DMS 273 (cell line): Measurements from ENCODE around the gene CRYBG1.

Experiments
- DNase-seq: peaks from one replicate; lab custom pipeline; 2025; ENCODE audit not compliant: unreplicated experiment; lab: John Stamatoyannopoulos, UW

CRYBG1 gene, protein sequence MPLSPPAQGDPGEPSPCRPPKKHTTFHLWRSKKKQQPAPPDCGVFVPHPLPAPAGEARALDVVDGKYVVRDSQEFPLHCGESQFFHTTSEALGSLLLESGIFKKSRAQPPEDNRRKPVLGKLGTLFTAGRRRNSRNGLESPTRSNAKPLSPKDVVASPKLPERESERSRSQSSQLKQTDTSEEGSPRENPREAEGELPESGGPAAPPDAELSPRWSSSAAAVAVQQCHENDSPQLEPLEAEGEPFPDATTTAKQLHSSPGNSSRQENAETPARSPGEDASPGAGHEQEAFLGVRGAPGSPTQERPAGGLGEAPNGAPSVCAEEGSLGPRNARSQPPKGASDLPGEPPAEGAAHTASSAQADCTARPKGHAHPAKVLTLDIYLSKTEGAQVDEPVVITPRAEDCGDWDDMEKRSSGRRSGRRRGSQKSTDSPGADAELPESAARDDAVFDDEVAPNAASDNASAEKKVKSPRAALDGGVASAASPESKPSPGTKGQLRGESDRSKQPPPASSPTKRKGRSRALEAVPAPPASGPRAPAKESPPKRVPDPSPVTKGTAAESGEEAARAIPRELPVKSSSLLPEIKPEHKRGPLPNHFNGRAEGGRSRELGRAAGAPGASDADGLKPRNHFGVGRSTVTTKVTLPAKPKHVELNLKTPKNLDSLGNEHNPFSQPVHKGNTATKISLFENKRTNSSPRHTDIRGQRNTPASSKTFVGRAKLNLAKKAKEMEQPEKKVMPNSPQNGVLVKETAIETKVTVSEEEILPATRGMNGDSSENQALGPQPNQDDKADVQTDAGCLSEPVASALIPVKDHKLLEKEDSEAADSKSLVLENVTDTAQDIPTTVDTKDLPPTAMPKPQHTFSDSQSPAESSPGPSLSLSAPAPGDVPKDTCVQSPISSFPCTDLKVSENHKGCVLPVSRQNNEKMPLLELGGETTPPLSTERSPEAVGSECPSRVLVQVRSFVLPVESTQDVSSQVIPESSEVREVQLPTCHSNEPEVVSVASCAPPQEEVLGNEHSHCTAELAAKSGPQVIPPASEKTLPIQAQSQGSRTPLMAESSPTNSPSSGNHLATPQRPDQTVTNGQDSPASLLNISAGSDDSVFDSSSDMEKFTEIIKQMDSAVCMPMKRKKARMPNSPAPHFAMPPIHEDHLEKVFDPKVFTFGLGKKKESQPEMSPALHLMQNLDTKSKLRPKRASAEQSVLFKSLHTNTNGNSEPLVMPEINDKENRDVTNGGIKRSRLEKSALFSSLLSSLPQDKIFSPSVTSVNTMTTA (N-terminal part only)

DNA sequence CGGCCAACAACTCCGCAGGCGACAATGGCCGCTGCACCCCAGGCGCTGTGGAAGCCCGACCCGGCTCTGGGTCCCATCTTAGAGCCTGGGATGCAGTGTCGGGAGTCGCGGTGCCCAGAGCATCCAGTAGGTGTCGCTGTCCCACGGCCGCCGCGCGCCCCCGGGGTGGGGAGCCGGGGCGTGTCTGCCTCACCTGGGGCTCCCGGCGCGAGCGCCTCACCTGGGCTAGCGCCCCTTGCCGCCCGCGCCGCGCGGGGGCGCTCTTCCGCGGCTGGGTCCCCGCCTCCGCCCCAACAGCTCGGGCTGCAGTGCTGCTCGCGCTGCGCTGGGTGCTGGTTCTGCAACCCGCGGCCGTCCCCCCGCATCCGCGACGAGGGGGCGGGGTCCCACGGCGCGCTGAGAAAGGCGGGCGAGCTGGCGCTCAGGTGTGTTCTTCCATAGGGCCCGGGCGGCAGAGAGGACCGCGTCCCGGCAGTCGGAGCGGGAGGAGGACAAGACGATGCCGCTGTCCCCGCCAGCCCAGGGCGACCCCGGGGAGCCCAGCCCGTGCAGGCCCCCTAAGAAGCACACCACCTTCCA lies at the start of gene CRYBG1:
CRYBG1 (plus strand) TSS at position 308 of the 579 bp plus-strand sequence; CDS start at position 500, 192 bp downstream.
- DNase-seq, result peak; percentile 78

DNA sequence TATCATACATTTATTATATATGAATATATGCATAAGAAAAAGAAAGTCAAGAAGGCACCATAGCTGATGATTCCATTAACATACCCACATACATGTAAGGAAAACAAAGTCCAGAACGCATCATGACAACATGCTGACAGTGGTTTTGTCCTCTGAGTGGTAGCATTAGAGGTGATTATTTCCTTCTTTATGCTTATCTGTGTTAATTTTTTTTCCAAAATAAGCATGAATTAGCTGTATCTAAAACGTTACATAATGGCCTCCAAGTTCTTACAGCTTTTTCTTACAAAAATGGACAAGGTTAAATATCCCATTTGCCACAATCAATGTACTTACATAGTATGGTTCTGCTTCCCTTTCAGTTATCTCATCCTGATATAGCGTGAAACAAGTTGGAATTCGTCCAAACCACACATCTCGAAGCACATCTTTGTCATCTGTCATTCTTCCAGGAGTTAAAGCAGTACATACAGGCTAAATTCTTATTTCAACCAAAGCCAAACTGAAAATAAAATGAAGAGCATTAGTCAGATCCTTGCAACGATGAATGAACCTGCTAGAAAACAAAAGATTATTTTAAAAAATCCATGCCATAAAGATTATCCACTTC lies 44.6 kb upstream of the CRYBG1 start:
- peak; percentile 46 for DNase-seq

DNA sequence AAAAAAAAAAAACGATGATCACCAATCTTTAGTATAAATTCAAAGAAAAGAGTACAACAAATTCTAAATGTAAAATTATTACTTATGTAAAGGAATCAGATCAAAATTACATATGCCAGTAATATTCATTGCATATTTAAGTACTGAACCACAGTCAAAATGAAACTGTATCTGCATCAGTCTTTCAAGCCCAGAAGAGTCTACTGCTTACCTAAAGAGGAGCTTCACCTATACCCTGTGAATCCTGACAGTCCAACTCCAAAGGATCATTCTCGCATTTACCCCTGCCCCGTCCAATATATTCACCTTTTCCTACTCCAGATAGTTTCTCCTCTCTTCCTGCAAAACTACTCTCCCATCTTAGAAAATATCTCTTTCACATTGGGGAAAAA lies 44.1 kb upstream of the CRYBG1 start:
- no peak for DNase-seq

DNA sequence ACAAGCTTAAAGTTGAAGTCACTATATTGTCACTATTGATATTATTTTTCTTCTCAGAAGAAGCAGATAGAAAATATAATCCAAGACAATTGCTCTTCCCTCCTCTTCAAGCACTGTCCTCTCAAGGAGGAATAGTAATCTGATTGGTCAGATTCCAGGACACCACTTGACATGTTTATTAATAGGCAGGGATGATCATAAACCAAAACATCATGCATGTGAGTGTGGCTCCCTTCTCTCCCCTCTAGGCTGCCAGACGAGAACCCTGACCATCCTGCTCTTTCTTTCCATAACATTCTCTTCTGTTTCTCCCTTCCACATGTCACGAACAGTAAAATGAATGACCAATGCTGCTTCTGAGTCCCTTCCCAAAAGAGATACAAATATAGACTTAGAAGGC lies 42.5 kb upstream of the CRYBG1 start:
- DNase-seq, result no peak

DNA sequence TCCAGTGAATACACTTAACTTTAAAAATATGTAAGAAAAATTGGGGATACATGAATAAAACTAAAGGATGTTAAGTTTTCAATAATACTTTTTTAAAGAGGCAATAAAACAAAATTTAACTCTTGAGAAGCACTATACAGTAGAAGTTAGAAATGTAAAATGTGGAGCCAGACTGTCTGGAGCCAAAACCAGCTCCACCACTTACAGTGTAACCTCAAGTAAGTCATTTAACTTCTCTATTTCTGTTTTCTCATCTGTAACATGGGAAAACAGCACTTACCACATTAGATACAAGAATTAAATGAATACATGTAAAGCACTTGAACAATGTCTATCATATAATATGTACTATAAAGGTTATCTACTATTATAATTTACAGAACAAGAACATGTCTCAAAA lies 41.7 kb upstream of the CRYBG1 start:
- DNase-seq, result no peak

DNA sequence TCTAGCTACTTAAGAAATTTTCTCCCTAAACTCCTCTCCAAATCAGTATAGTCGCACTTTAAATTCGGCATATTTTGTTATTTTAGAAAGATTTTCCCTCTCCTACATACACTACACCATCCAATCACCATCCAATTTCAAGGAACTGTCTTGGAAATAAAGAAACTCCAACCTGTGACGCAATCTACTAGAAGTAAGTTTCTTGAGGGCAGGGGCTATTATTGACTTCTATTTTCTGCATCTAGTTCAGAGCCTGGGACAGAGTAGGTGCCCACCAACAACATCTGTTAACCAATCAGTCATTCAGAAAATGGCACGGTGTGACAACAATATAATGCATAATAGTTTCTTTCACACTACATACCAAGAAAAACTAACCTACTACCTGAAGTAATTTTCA lies 38.6 kb upstream of the CRYBG1 start:
- no peak for DNase-seq

DNA sequence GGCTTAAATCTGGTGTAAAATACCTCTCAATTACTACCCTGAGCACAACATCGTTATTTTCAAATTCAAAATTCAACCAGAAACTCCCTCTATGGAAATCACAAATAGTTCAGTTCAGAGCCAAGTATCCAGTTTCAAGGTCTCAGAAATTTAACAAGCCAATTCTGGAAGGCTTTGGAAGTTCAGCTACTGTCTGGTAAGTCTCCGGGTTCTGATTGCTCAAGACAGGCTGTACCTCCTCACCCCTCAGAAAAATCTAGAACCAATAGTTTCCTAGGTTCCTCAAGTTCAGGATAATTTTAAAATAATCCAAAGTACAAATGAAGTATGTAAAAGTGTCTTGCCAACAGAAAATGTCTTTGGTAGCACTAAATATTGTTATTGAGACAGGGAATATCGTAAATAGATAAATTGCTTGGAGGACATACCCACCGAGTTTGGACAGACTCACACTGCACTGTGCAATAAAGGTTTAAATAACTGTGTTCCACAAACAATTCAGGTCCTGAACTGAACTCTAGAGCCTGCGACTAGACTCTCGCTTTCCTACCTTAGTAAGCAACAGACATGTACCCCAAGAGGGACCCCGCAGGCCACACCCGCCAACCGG lies 35.7 kb upstream of the CRYBG1 start:
- peak; percentile 22 for DNase-seq

DNA sequence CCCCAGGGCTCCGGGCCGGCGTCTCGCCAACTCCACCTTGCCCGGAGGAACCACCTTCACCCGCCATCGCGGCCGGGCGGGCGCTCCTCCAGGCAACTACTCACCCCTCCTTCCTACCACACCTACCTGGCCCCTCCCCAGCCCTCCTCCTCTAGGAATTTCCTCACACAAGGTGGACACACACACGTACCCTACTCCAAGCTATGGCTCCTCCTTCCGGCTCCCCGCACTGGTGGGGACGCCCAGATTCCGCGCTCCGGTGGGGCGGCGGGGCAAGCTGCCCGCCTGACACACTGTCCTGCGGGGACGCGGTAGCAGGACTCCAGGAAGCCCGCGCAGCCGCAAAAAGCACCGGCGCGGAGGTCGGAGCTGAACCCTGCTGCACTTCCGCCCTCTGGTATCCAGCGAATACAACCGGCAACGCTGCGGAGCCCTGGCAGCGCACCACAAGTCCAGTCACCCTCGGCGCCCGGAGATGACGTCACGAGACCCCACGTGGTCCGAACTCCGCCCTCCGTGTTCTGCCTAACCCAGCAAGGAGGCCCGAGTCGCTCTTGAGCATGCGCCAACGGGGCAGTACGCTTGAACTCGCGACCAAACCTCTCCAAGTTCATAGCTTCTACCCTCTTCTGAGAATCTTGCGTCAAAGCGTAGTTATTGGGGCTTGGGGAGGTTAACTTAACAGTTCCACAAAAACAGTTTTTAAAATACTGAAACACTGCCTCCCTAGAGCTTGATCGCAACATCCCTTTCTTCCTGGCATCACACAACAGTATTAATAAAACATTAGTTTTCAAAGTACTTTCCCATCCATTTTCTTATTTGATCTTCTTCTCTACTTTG lies 35.0 kb upstream of the CRYBG1 start, which contains the start of gene ATG5:
ATG5 (minus strand) TSS at position 425 of the 843 bp plus-strand sequence. CDS start 9,552 bp downstream, outside the sequence.
- DNase-seq, result peak; percentile 99

DNA sequence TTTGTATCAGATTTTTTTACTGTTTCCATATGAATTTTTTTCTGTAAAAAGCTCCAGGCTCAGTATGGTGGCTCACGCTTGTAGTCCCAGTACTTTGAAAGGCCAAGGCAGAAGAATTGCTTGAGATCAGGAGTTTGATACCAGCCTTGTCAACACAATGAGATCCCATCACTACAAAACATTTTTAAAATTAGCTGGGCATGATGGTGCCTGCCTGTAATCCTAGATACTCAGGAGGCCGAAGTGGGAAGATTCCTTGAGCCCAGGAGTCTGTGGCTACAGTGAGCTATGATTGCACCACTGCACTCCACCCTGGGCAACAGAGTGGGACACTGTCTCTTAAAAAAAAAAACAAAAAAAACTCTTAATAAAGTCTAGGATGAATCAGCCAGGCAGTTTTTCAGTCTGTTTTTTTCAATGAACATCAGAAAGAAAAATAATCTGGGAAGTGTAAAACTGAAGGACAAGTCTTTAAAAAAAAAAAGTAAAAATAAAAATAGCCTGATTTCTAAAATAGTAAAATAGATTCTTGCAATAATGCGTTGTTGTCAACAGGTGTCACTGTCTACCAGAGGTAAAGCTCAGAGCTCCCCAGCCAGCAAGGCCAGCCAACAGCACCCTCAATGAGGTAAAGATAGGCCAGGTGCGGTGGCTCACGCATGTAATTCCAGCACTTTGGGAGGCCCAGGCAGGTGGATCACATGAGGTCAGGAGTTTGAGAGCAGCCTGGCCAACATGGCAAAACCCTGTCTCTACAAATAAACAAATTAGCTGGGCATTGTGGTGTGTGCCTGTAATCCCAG lies 25.7 kb upstream of the CRYBG1 start:
- peak; percentile 70 for DNase-seq

DNA sequence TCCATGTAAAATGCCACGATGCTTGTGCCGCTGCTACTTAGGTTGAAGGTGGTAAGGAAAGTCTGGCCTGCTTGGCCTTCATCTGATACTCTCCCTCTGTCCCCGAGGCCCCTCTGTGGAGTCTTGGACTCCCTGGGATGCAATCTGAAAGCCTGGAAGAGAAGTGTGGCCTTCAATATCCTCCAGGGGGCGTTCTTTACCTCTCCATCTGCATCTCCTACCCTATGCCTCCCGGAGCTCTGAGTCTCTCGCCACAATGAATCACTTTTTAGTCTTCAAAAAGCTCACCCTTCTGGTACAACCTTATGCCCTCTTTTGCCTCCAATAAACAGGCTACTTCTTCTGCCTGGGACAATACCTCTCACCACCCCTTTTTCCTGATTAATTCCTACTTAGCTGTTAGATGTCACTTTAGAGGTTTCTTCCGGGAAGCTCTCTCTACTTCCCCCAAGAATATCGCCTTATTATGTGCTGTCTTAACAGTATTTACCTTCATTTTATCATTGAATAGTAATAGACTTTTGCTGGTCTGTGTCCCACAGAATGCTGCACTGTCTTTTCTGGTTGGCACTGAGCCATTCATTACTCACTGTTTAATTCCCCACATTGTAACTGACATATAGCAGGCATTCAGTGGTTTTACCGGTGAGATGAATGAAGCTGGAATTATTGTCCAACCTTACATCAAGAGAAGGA lies 21.0 kb upstream of the CRYBG1 start:
- peak; percentile 87 for DNase-seq

DNA sequence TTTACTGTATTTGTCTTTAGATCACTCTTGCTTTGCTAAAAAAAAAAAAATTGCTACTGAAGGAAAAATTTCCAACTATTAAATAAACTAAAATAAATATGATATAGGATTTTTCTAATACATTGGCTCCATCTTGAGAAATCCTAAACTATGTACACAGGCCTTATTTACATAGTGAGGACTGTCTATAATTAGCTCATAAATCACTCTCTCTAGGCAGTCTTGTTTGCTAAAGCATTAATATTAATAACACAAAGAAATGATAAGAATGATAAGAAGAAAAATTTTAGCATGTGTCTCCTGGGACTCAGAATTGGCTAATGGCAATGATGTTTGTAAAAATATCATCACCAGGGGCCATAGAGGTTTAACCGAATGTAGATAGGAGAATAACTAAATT lies 13.3 kb upstream of the CRYBG1 start:
- no peak for DNase-seq

DNA sequence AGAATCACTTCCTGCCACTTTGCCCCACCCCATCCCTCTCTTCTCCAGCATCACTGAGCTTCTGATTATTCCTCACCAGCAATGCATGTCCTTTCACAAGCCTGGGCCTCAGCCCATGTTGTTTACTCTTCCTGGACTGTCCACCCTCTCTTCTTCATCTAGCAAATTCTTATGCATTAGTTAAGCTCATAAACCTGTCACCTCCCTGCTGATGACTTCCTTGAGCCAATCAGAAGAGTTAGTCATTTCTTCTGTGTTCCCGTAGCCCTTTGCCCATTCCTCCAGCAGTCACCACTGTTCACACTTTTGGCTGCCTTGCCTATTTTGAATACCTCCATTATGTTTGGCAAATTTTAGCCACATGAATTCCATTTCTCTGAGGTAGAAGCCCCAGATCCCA lies 4.1 kb upstream of the CRYBG1 start:
- DNase-seq, result no peak

DNA sequence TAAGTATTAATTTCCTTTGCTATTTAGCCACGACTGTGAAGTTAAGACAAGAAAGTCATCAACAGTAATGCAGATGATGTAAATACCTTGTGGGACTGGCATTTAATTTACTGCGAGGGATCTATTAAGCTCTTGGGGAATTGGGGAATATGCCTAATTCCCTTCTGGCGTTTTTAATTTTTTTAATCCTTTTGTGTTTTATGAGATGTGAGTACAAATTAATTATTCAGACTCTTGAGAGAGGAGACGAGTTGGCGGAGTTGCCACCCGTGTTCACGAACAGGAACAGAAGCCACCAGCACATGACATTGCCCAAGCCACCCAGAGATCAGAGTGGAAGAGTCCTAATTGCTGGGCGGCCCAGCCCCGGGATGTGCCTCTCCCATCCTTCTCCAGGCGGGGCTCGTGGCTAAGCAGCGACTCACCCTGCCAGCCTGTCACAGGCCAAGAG lies 533 bp upstream of the CRYBG1 start:
- DNase-seq, result no peak

DNA sequence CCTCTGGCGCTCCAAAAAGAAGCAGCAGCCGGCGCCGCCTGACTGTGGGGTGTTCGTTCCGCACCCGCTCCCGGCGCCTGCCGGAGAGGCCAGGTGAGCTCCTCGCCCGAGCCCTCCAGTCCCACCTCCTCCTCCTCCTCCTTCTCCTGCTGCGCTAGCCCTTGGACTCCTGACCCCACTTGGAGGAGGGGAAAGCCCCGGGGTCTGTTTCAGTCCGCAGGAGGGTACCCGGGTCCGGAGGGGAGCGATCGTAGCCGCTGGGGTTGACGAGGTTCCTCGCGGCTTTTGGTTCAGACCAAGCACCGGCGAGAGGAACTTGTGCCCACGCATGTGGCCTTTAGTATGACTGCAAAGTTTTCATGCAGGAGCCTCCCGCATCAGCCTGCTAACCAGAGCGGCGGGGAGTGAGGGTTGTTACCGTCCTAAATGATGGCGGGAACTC lies 493 bp downstream of the CRYBG1 start:
- DNase-seq, result peak; percentile 57

DNA sequence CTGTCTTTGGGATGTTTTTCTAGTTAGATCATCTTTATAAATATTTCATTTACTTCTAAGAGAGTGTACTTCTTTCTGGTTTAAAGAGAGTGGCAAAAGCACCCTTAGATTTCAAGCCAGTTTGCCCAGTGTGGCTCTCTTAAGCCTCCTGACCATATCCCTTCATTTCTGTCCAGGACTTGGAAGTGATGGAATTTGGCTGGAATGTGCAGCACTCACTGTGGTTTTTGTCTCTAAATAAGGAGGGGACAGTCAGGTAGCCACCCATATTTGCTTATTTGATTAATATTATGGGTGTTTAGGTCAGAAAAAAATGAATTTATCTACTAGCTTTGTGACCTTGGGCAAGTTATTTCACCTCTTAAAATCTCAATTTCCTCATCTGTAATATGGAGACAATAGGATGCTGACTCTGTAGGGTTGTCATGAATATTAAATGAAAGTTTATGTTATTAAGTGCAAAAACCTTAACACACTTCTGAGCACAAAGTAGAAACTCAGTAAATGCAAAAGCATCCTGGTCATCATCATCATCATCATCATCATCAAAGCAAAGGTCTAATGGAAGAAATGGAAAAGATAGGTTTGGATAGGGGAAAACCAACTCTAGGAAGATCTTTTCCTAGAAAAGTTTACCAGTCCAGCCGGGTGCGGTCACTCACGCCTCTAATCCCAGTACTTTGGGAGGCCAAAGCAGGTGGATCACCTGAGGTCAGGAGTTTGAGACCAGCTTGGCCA lies 3.1 kb downstream of the CRYBG1 start:
- DNase-seq, result no peak

DNA sequence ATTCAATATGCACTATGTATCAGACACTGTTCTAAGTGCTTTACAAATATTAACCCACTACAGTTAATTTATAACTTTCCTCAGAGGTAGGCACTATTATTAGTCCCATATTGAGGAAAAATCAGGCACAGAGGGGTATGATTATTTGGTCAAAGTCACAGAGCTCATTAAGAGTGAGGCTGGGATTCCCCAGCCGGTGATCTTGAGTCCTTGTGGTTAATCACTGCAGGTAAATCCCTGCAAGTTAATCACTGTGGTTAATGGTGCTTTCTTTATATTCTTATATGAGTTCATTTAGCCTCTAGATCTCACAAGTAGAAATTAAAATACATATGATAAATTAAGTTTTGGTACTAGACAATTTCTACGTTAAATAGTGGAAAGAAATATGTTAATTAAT lies 9.2 kb downstream of the CRYBG1 start:
- no peak for DNase-seq

DNA sequence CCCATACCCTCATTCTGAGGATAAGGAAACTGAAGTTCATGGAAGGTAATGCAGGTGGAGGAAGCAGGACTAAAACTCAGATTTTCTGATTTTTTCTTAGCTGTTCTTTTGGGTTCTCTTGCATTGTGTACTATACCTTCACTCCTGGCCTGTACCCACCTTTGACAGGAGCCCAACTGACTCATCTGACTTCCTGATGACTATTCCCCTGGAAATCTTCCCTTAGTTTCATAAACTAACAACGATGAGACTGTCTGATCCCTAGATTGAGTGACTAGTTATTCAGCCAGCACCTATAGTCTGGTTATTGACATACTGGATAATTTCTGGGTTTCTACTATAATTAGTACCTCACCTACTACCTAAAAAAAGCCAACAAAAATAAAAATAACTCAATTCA lies 10.1 kb downstream of the CRYBG1 start:
- no peak for DNase-seq
